Heart left ventricle (tissue), 16 donors: Measurements from ENCODE around the gene SEMA5B. TPM values are rescaled to one million over a fixed set of nuclear protein-coding genes. Genes with fewer than 3 reads are reported as not detected.

ENCODE experiments used
- ATAC-seq, 4 donors: fragments of 200-7000 bp; cut with Tn5 transposase; one replicate each; pipeline ENCODE4 v1.9.1; 2020 to 2022; ENCODE audit warnings: moderate library complexity in 4 of 4, mild to moderate bottlenecking in 3 of 4, moderate number of reproducible peaks in 1 of 4
- DNase-seq, 5 donors: peaks; one replicate each; pipeline ENCODE4 v3.0.0-alpha.2; 2020
- H3K27ac ChIP-seq, 12 donors: fragments of 200-600 bp; sonication (generic) in 4 of 12; one replicate each; pipeline versions ENCODE4 v1.5.0 to v1.8.0; 2016 to 2022; ENCODE audit warnings: mild to moderate bottlenecking in 2 of 12
- H3K27me3 ChIP-seq, 9 donors: fragments of 200-600 bp; sonication (generic) in 2 of 9; one replicate each; pipeline versions ENCODE4 v1.5.1 to v1.8.0; 2016 to 2022; ENCODE audit warnings: mild to moderate bottlenecking in 3 of 9
- H3K36me3 ChIP-seq, 9 donors: fragments of 200-600 bp; sonication (generic) in 2 of 9; one replicate each; pipeline versions ENCODE4 v1.5.0 to v1.8.0; 2018 to 2022; ENCODE audit warnings: mild to moderate bottlenecking in 2 of 9
- H3K4me1 ChIP-seq, 12 donors: fragments of 200-600 bp; sonication (generic) in 4 of 12; one replicate each; pipeline versions ENCODE4 v1.5.0 to v1.8.0; 2016 to 2022; ENCODE audit warnings: mild to moderate bottlenecking in 3 of 12
- H3K4me3 ChIP-seq, 12 donors: fragments of 200-600 bp; sonication (generic) in 4 of 12; one replicate each; pipeline versions ENCODE4 v1.5.0 to v1.8.0; 2017 to 2022; ENCODE audit warnings: mild to moderate bottlenecking in 9 of 12, moderate library complexity in 4 of 12
- H3K9me3 ChIP-seq, 12 donors: fragments of 200-600 bp; sonication (generic) in 4 of 12; one replicate each; pipeline versions ENCODE4 v1.5.0 to v1.8.0; 2016 to 2022; ENCODE audit warnings: mild to moderate bottlenecking in 1 of 12
- CTCF ChIP-seq, 12 donors: fragments of 200-600 bp; sonication (generic) in 4 of 12; IDR thresholded peaks; one replicate each; pipeline versions ENCODE4 v1.5.0 to v1.8.0; 2018 to 2022; ENCODE audit warnings: antibody characterized with exemption in 12 of 12, mild to moderate bottlenecking in 5 of 12
- POLR2A ChIP-seq, 2 donors: fragments of 450-650 bp; IDR thresholded peaks; one replicate each; pipeline ENCODE4 v1.6.1; 2017; ENCODE audit warnings: antibody characterized with exemption in 2 of 2, mild to moderate bottlenecking in 2 of 2, moderate library complexity in 2 of 2
- WGBS, 4 donors: extraction: QIAGEN DNeasy Blood & Tissue Kit in 2 of 4; methylation state at CpG; one replicate each; pipeline versions ENCODE4 v1.1.5 to v1.1.7; 2013 to 2018; 5-methylcytosine and 5-hydroxymethylcytosine counted together
- intact Hi-C, 10 donors: fragments of 100-400 bp; cut with DNase I; formaldehyde crosslinking; loops; one replicate each; pipeline versions ENCODE4 v1.11.1 to v1.14.2; 2022
- polyA plus RNA-seq, 2 donors: library from polyadenylated mRNA; stranded (reverse); fragments of 200-250 nt; gene quantifications; one replicate each; pipeline ENCODE4 v1.2.3, GENCODE V29; 2013
- total RNA-seq, 9 donors: library from RNA; depleted of rRNA in 2 of 9; stranded (reverse); fragments of >200 nt in 2 of 9; fragmentation: NEBNext Ultra II Directional in 3 of 9; extraction: Animal tissue kit (Norgen Biotek cat#: 25700) in 3 of 9; gene quantifications; one replicate each; pipeline versions ENCODE4 v1.1.0 to v1.2.4, GENCODE V29; 2016 to 2023
- donor health status: ischemic (EF 13 %, LVEDD 7.1; RV severe dilation, severe dysfunction).
- donor health status: healthy with polysubstance abuse.
- donor health status: DM: no; HTN: yes; CAD: no.
- donor health status: DM: no; HTN: no; CAD: no.
- donor health status: ischemic (EF 25% LVEDD 6.9; RV normal size, moderate dysfunction).
- donor health status: ischemic (EF 25% LVEDD 5.7; RV mildly dilated, moderate dysfunction).
- donor health status: healthy.
- donor health status: DM: yes; HTN: yes; CAD: no.
- donor health status: ischemic (EF 35%, LVEDD 5.7; RV mildly dilated, moderate dysfunction).
- donor health status: nonischemic (EF 11% LVEDD 7.7; RV severe dilation, severe dysfunction).
- donor health status: DM: yes; HTN: yes; CAD: no.
- donor health status: PGD.
- donor health status: ischemic (EF 29% LVEDD 5.4; RV normal size, mild dysfunction).
- donor health status: nonischemic (EF 23%, LVEDD 6.1; RV moderate dilation, normal function).

The SEMA5B gene
- total and polyA plus RNA-seq, 11 donors, result 2.2 to 16.7 (median 7.0) TPM

- H3K4me3 ChIP-seq, result no peak overlapping the region
- no peaks in the 10 kb centered on the region for H3K9me3 ChIP-seq
- no peaks in the 10 kb centered on the region for H3K36me3 ChIP-seq
- no peak overlapping the region for H3K27ac ChIP-seq
- peak in 3 of 4 donors; percentile 34 to 53 (median 44) for ATAC-seq
- TF ChIP-seq CTCF (IDR thresholded peaks at IDR 0.05) (peak in 1 of 12 donors; percentile 8), POLR2A (IDR thresholded peaks at IDR 0.05) (no peak)
- peaks cover 0 to 4% (median 0%) of the 10 kb centered on the region in 9 donors for H3K27me3 ChIP-seq
- intact Hi-C loops, result no loop called here
- H3K4me1 ChIP-seq, result peaks cover 0 to 52% (median 23%) of the 10 kb centered on the region in 12 donors
- DNase-seq, result peak in 1 of 5 donors; percentile 7
- WGBS, 4 donors, result 45 to 56% (median 53%) methylated on average over 11 to 18 of the region's 18 CpGs
These were observed 34.2 kb downstream of the SEMA5B start for GRCh38 chr3:122993124-122993978.

- DNase-seq, result no peak
- WGBS, 4 donors, result 20 to 76% (median 74%) methylated on average over 1 to 9 of the region's 9 CpGs
- Histone ChIP-seq H3K27ac (no peak overlapping the region), H3K4me1 (peaks cover 0 to 56% (median 29%) of the 10 kb centered on the region in 12 donors), H3K27me3 (peaks cover 0 to 4% (median 0%) of the 10 kb centered on the region in 9 donors), H3K4me3 (no peak overlapping the region), H3K9me3 (no peaks in the 10 kb centered on the region), H3K36me3 (no peaks in the 10 kb centered on the region)
- no peak for ATAC-seq
- intact Hi-C loops, result no loop called here
- TF ChIP-seq POLR2A (IDR thresholded peaks at IDR 0.05), result no peak
- no peak for TF ChIP-seq CTCF (IDR thresholded peaks at IDR 0.05)
These were observed 34.9 kb downstream of the SEMA5B start for GRCh38 chr3:122992676-122993075.

- ATAC-seq, result no peak
- DNase-seq, result no peak
- intact Hi-C loops, result no loop called here
- Histone ChIP-seq H3K9me3 (no peaks in the 10 kb centered on the region), H3K27me3 (peaks cover 0 to 4% (median 0%) of the 10 kb centered on the region in 9 donors), H3K4me3 (no peak overlapping the region), H3K36me3 (no peaks in the 10 kb centered on the region), H3K27ac (no peak overlapping the region), H3K4me1 (peaks cover 0 to 57% (median 30%) of the 10 kb centered on the region in 12 donors)
- TF ChIP-seq CTCF (IDR thresholded peaks at IDR 0.05) (no peak), POLR2A (IDR thresholded peaks at IDR 0.05) (no peak)
- 51 to 75% (median 52%) methylated on average over 6 of the region's 6 CpGs for WGBS, 4 donors
These were observed 35.4 kb downstream of the SEMA5B start for GRCh38 chr3:122992133-122992532.

GRCh38 chr3:122991236-122991985 lies 36.2 kb downstream of the SEMA5B start:
- Histone ChIP-seq H3K27me3 (peaks cover 0 to 4% (median 0%) of the 10 kb centered on the region in 9 donors), H3K4me1 (peaks cover 0 to 55% (median 26%) of the 10 kb centered on the region in 12 donors), H3K9me3 (no peaks in the 10 kb centered on the region), H3K36me3 (no peaks in the 10 kb centered on the region), H3K4me3 (no peak overlapping the region), H3K27ac (no peak overlapping the region)
- no peak for ATAC-seq
- peak in 1 of 5 donors; percentile 3 for DNase-seq
- intact Hi-C loops, result no loop called here
- TF ChIP-seq CTCF (IDR thresholded peaks at IDR 0.05) (no peak), POLR2A (IDR thresholded peaks at IDR 0.05) (no peak)
- WGBS, 4 donors, result 67 to 74% (median 68%) methylated on average over 8 of the region's 8 CpGs
